Aorta (tissue), 5 donors: Measurements from ENCODE around the gene ZFAND3. TPM values are rescaled to one million over a fixed set of nuclear protein-coding genes. Genes with fewer than 3 reads are reported as not detected.

Source experiments
- ATAC-seq: fragments of 200-7000 bp; cut with Tn5 transposase; one replicate; pipeline ENCODE4 v1.9.1; 2022; ENCODE audit warnings: moderate library complexity; ENCODE audit not compliant: low FRiP score
- DNase-seq, 2 donors: peaks; one replicate each; pipeline ENCODE4 v3.0.0-alpha.2; 2020
- H3K27ac ChIP-seq, 2 donors: one replicate each; pipeline ENCODE4 v1.5.1; 2013; ENCODE audit warnings: low read length in 2 of 2, mild to moderate bottlenecking in 2 of 2, moderate library complexity in 2 of 2, control low read depth in 1 of 2, inconsistent platforms in 1 of 2, low read depth in 1 of 2
- H3K27me3 ChIP-seq, 2 donors: one replicate each; pipeline ENCODE4 v1.6.1; 2013; ENCODE audit warnings: control low read depth in 1 of 2, low read length in 1 of 2, mild to moderate bottlenecking in 1 of 2, moderate library complexity in 1 of 2; ENCODE audit not compliant: insufficient read depth in 2 of 2, control insufficient read depth in 1 of 2
- H3K36me3 ChIP-seq, 2 donors: one replicate each; pipeline ENCODE4 v1.6.1; 2013; ENCODE audit warnings: control low read depth in 1 of 2, low read length in 1 of 2, mild to moderate bottlenecking in 1 of 2; ENCODE audit not compliant: insufficient read depth in 2 of 2, control insufficient read depth in 1 of 2
- H3K4me1 ChIP-seq, 2 donors: one replicate each; pipeline ENCODE4 v1.6.1; 2013; ENCODE audit warnings: low read length in 2 of 2, control low read depth in 1 of 2, mild to moderate bottlenecking in 1 of 2, moderate library complexity in 1 of 2; ENCODE audit not compliant: insufficient read depth in 2 of 2, control insufficient read depth in 1 of 2
- H3K4me3 ChIP-seq, 2 donors: one replicate each; pipeline ENCODE4 v1.5.1; 2013; ENCODE audit warnings: low read length in 2 of 2, control low read depth in 1 of 2, mild to moderate bottlenecking in 1 of 2
- H3K9me3 ChIP-seq: one replicate; pipeline ENCODE4 v1.6.1; 2013; ENCODE audit warnings: mild to moderate bottlenecking, low read length; ENCODE audit not compliant: control insufficient read depth
- WGBS, 2 donors: extraction: QIAGEN DNeasy Blood & Tissue Kit; methylation state at CpG; one replicate each; pipeline ENCODE4 v1.1.7; 2013; 5-methylcytosine and 5-hydroxymethylcytosine counted together
- intact Hi-C, 2 donors: fragments of 100-400 bp; cut with DNase I; formaldehyde crosslinking; loops; one replicate each; pipeline versions ENCODE4 v1.14.2 to v1.15.0; 2022
- polyA plus RNA-seq, 2 donors: library from polyadenylated mRNA; stranded (reverse); fragments of 200-250 nt; gene quantifications; one replicate each; pipeline ENCODE4 v1.2.3, GENCODE V29; 2013
- total RNA-seq, 2 donors: library from RNA; stranded (reverse); fragmentation: NEBNext Ultra II Directional; extraction: Animal tissue kit (Norgen Biotek cat#: 25700); gene quantifications; one replicate each; pipeline ENCODE4 v1.2.1, GENCODE V29; 2021
- donor health status: healthy with polysubstance abuse.
- donor health status: Bipolar disorder and iron deficiency.
- donor health status: DM: no; HTN: no; CAD: no.
- donor health status: DM: no; HTN: no; CAD: no.
- donor health status: DM: yes; HTN: yes; CAD: no.

Gene ZFAND3
- total and polyA plus RNA-seq, 4 donors = 29.6 to 86.0 (median 65.1) TPM

- Histone ChIP-seq H3K4me3 (no peak overlapping the region), H3K4me1 (peaks cover 0 to 2% of the 10 kb centered on the region in 2 donors), H3K36me3 (no peaks in the 10 kb centered on the region), H3K27ac (no peak overlapping the region), H3K27me3 (no peaks in the 10 kb centered on the region), H3K9me3 (no peaks in the 10 kb centered on the region)
- whole genome bisulfite sequencing, 2 donors = 87 to 92% methylated on average over 1 of the region's 1 CpG
- intact Hi-C loops = no loop called here
- no peak for ATAC-seq
- no peak for DNase-seq
Observed at GRCh38 chr6:38100380-38100779, 280.9 kb downstream of the ZFAND3 start.

- H3K4me3 ChIP-seq = no peak overlapping the region
- ATAC-seq = no peak
- peaks cover 0 to 2% of the 10 kb centered on the region in 2 donors for H3K36me3 ChIP-seq
- H3K27me3 ChIP-seq = no peaks in the 10 kb centered on the region
- H3K27ac ChIP-seq = no peak overlapping the region
- peaks cover 0 to 2% of the 10 kb centered on the region in 2 donors for H3K4me1 ChIP-seq
- no peak for DNase-seq
- intact Hi-C loops = no loop called here
- WGBS, 2 donors = 97 to 98% methylated on average over 3 of the region's 3 CpGs
- no peaks in the 10 kb centered on the region for H3K9me3 ChIP-seq
Observed at GRCh38 chr6:38103921-38104320, 284.4 kb downstream of the ZFAND3 start.

- no peaks in the 10 kb centered on the region for H3K9me3 ChIP-seq
- 98 to 99% methylated on average over 3 of the region's 3 CpGs for WGBS, 2 donors
- no peak for DNase-seq
- H3K4me3 ChIP-seq = no peak overlapping the region
- no peak overlapping the region for H3K27ac ChIP-seq
- H3K36me3 ChIP-seq = peaks cover 0 to 2% of the 10 kb centered on the region in 2 donors
- no peak for ATAC-seq
- H3K4me1 ChIP-seq = peaks cover 0 to 3% of the 10 kb centered on the region in 2 donors
- intact Hi-C loops = no loop called here
- H3K27me3 ChIP-seq = no peaks in the 10 kb centered on the region
Observed at GRCh38 chr6:38105066-38105465, 285.5 kb downstream of the ZFAND3 start.

- no peaks in the 10 kb centered on the region for H3K27me3 ChIP-seq
- no peak overlapping the region for H3K4me3 ChIP-seq
- peaks cover 0 to 4% of the 10 kb centered on the region in 2 donors for H3K4me1 ChIP-seq
- no peak for DNase-seq
- H3K27ac ChIP-seq = no peak overlapping the region
- no peaks in the 10 kb centered on the region for H3K9me3 ChIP-seq
- 97 to 100% methylated on average over 1 of the region's 1 CpG for WGBS, 2 donors
- intact Hi-C loops = no loop called here
- H3K36me3 ChIP-seq = peaks cover 0 to 2% of the 10 kb centered on the region in 2 donors
- no peak for ATAC-seq
Observed at GRCh38 chr6:38107073-38107472, 287.5 kb downstream of the ZFAND3 start.

- no peak overlapping the region for H3K27ac ChIP-seq
- ATAC-seq = no peak
- H3K36me3 ChIP-seq = peaks cover 0 to 2% of the 10 kb centered on the region in 2 donors
- no peak for DNase-seq
- WGBS, 2 donors = 37 to 45% methylated on average over 8 of the region's 8 CpGs
- intact Hi-C loops = no loop called here
- H3K4me3 ChIP-seq = no peak overlapping the region
- peaks cover 0 to 3% of the 10 kb centered on the region in 2 donors for H3K4me1 ChIP-seq
- H3K27me3 ChIP-seq = no peaks in the 10 kb centered on the region
- H3K9me3 ChIP-seq = no peaks in the 10 kb centered on the region
Observed at GRCh38 chr6:38110481-38110971, 291.0 kb downstream of the ZFAND3 start.

- DNase-seq = no peak
- H3K27me3 ChIP-seq = no peaks in the 10 kb centered on the region
- no peak overlapping the region for H3K4me3 ChIP-seq
- H3K36me3 ChIP-seq = peaks cover 0 to 2% of the 10 kb centered on the region in 2 donors
- intact Hi-C loops = no loop called here
- 94% methylated on average over 5 of the region's 5 CpGs for WGBS, 2 donors
- H3K27ac ChIP-seq = no peak overlapping the region
- H3K4me1 ChIP-seq = peaks cover 0 to 3% of the 10 kb centered on the region in 2 donors
- no peak for ATAC-seq
- H3K9me3 ChIP-seq = no peaks in the 10 kb centered on the region
Observed at GRCh38 chr6:38112181-38112580, 292.7 kb downstream of the ZFAND3 start.

GRCh38 chr6:38113825-38114576 is 294.5 kb downstream of the ZFAND3 start:
- Histone ChIP-seq H3K36me3 (peaks cover 0 to 4% of the 10 kb centered on the region in 2 donors), H3K9me3 (no peaks in the 10 kb centered on the region), H3K4me1 (peaks cover 0 to 3% of the 10 kb centered on the region in 2 donors), H3K27me3 (no peaks in the 10 kb centered on the region), H3K27ac (no peak overlapping the region), H3K4me3 (no peak overlapping the region)
- DNase-seq (no peak), ATAC-seq (no peak)
- intact Hi-C loops = no loop called here
- 93 to 98% methylated on average over 4 of the region's 4 CpGs for WGBS, 2 donors

- Histone ChIP-seq H3K4me3 (no peak overlapping the region), H3K36me3 (peaks cover 0 to 7% of the 10 kb centered on the region in 2 donors), H3K9me3 (no peaks in the 10 kb centered on the region), H3K27ac (no peak overlapping the region), H3K27me3 (no peaks in the 10 kb centered on the region), H3K4me1 (peaks cover 0 to under 1% of the 10 kb centered on the region in 2 donors)
- ATAC-seq (no peak), DNase-seq (no peak)
- intact Hi-C loops = no loop called here
- 86 to 90% methylated on average over 2 of the region's 2 CpGs for WGBS, 2 donors
Observed at GRCh38 chr6:38114976-38115625, 295.6 kb downstream of the ZFAND3 start.

- Histone ChIP-seq H3K4me3 (no peak overlapping the region), H3K9me3 (no peaks in the 10 kb centered on the region), H3K27me3 (no peaks in the 10 kb centered on the region), H3K27ac (no peak overlapping the region), H3K4me1 (no peaks in the 10 kb centered on the region), H3K36me3 (peaks cover 0 to 7% of the 10 kb centered on the region in 2 donors)
- intact Hi-C loops = no loop called here
- DNase-seq (no peak), ATAC-seq (no peak)
- WGBS, 2 donors = 90 to 93% methylated on average over 3 of the region's 3 CpGs
Observed at GRCh38 chr6:38115626-38116008, 296.1 kb downstream of the ZFAND3 start.
